Activated T-helper 1 cell treated with anti-CD3 and anti-CD28 coated beads, Interleukin-12 subunit alpha, Interleukin-12 subunit beta, Interleukin-2, Interleukin-4 antibody, amounts not matched to agents 30 ng/mL and 10 ng/mL and 1 ng/mL, durations not matched to agents 14 hours and 24 hours and 36 hours (primary cell): ENCODE data around the gene SPAST. TPM values are rescaled to one million over a fixed set of nuclear protein-coding genes. Genes with fewer than 3 reads are reported as not detected.

Experiments
- total RNA-seq: library from RNA; stranded (reverse); gene quantifications from 2 replicates; pipeline ENCODE4 v1.2.3, GENCODE V29; 2022

The SPAST gene
- total RNA-seq, 1 donor from 2014 or later: 18.9 TPM

Other genes starting within 250 kb of the SPAST start
- gene MEMO1, start 52.5 kb upstream of the SPAST start, total RNA-seq: 66.6 and 71.3 TPM in 2 replicates
- gene DPY30, start 23.8 kb upstream of the SPAST start, total RNA-seq: 64.6 and 72.5 TPM in 2 replicates
- gene SLC30A6, start 102.3 kb downstream of the SPAST start, total RNA-seq: 23.1 and 27.0 TPM in 2 replicates
- 0.05 and 0.07 TPM in 2 replicates for gene NLRC4, start 201.3 kb downstream of the SPAST start, total RNA-seq
- 39.4 and 42.9 TPM in 2 replicates for gene YIPF4, start 214.3 kb downstream of the SPAST start, total RNA-seq